Measurements from ENCODE around the gene ATP6V0B.

ATP6V0B gene

GRCh38 chr1:43974443-43975248 is at the start of gene ATP6V0B:
TSS of gene ATP6V0B (plus strand) at chr1:43974960. CDS start at chr1:43975041, 81 bp downstream.
- DNase-seq (ENCODE audit: low read depth in 2 of 2) = peak; percentile 88 to 90

DNA sequence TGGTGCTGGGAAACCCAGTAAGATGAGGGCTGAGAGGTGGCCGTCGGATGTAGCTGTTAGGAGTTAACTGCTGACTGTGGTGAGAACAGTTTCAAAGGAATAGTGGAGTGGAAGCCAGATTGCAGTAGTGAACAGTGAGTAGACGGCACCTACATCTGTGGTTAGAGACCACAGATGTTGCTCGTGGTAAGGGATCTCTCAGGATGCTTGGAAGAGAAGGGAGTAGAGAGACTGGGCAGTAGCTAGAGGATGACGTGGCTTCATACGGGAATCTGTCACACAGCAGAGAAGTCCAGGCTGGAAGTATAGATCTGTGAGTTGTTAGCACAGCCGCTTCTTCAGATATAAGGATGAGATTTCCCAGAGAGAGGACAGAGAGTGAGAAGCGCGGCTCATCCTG is 48.9 kb upstream of the ATP6V0B start:
- DNase-seq (ENCODE audit: low read depth in 2 of 2) = no peak

DNA sequence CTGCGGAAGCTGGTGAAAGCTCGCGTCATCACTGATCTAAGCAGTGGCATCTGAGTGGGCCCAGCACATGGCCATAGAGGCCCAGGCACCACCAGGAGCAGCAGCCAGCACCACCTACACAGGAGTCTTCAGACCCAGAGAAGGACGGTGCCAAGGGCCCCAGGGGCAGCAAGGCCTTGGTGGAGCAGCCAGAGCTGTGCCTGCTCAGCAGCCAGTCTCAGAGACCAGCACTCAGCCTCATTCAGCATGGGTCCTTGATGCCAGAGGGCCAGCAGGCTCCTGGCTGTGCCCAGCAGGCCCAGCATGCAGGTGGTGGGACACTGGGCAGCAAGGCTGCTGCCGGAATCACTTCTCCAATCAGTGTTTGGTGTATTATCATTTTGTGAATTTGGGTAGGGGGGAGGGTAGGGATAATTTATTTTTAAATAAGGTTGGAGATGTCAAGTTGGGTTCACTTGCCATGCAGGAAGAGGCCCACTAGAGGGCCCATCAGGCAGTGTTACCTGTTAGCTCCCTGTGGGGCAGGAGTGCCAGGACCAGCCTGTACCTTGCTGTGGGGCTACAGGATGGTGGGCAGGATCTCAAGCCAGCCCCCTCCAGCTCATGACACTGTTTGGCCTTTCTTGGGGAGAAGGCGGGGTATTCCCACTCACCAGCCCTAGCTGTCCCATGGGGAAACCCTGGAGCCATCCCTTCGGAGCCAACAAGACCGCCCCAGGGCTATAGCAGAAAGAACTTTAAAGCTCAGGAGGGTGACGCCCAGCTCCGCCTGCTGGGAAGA is 44.4 kb upstream of the ATP6V0B start:
- no peak for DNase-seq (ENCODE audit: low read depth in 2 of 2)

- no peak for DNase-seq (ENCODE audit: low read depth in 2 of 2)
Measured at GRCh38 chr1:43930949-43931275, 43.8 kb upstream of the ATP6V0B start.

GRCh38 chr1:43931711-43932660 is 42.8 kb upstream of the ATP6V0B start:
- no peak for DNase-seq (ENCODE audit: low read depth in 2 of 2)

DNA sequence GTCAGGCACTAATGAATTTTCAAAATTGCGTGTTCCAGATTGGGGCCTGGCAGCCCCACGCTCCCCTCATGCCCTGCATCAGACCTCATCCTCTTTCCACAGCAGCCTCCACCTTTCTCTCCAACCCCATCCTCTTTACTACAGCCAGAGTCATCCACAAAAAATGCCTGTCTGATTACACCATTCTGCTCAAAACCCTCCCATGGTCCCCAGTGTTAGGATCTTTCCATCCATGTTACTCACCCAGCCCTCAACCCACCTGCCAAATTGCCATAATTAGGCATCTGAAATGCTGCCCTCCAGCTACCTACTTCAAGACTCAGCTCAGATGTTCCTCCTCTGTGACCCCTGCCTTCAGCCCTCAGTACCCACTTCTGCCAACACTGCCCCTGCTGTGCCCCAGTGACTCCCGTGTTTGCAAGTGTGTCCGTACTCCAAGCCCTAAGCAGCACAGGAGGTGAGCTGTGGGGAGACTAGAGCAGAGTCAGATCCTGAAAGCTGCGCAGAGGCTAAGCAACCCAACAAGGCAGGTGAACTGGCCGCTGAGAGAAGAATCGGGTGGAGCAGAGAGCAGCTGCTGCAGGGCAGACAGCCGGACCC is 41.9 kb upstream of the ATP6V0B start:
- DNase-seq (ENCODE audit: low read depth in 2 of 2) = no peak

DNA sequence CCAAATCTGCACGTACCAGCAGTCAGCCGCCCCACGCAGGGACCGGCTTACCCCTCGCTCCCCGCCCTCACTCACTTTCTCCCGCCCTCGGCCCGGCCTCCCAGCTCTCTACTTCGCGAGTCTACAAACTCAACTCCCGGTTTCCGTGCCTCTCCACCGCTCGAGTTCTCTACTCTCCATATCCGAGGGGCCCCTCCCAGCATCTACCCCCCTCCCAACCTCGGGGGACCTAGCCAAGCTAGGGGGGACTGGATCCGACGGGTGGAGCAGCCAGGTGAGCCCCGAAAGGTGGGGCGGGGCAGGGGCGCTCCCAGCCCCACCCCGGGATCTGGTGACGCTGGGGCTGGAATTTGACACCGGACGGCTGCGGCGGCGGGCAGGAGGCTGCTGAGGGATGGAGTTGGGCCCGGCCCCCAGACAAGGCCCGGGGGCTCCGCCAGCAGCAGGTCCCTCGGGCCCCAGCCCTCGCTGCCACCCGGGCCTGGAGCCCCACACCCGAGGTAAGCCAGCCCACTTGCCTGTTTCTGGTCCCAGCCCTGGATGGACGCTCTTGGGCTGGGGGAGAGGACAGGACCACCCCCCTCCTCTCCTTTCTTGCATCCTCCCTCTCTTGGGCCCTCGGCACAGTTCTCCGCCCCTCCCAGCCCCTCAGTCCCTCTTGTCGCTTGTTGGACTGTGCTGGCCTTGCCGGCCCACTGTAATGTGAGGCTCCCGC is 41.2 kb upstream of the ATP6V0B start, which contains the start of gene ARTN:
Gene ARTN, plus strand, starts transcription at position 416 of the 715 bp plus-strand sequence. CDS start 1,856 bp downstream, outside the sequence.
- DNase-seq (ENCODE audit: low read depth in 2 of 2) = no peak

- DNase-seq (ENCODE audit: low read depth in 2 of 2) = peak in 1 of 2 donors; percentile 9
Measured at GRCh38 chr1:43934101-43934985, 40.4 kb upstream of the ATP6V0B start.

DNA sequence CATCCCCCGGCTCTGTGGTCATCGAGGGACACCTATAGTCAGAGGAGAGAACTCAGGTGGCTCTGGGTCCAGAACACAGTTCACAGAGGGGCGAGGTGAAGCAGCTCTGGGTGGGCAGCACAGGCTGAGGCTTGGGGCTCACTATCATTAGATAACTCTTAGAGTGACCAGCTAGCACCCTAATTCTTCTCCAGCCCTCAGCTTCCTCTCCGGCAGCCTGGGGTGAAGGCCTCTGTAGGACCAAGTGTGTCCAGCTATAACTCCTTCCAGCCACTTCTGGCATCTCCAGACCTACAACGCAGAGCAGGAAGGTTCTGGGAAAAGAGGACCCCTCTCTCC is 39.8 kb upstream of the ATP6V0B start:
- DNase-seq (ENCODE audit: low read depth in 2 of 2) = no peak

GRCh38 chr1:43935711-43936427 is 38.9 kb upstream of the ATP6V0B start:
- no peak for DNase-seq (ENCODE audit: low read depth in 2 of 2)

- DNase-seq (ENCODE audit: low read depth in 2 of 2) = no peak
Measured at GRCh38 chr1:43936431-43937151, 38.2 kb upstream of the ATP6V0B start.

DNA sequence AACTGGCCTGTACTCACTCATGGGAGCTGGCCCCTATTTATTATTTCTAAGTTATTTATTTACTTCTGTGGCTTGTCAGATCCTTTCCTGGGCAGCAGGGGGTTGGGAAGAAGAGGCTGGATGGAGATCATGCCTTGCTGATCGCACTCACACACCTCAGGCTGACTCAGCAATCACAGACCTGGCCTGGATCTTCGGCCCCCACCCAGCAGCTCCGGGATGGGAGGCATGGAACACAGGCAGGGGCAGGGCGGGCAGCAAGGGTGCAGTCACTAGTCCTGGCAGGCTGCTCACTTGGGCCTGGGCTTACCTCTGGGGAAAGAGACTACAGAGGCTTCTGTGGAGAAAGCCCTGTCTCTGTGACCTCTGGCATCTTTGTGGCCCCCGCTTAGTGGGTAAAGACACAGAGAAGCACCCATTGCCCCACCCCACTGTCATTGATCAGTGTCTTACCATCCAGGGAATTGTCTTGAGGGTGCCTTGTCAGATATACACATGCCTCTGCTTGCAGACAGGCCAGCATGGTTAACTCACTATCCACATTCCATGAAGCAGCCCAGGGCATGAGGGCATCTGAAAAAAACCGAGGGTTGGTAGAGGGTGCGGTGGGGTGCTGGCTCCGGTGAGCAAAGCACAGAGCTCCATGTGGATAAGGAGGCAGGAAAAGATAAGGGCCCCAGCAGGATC is 37.4 kb upstream of the ATP6V0B start:
- no peak for DNase-seq (ENCODE audit: low read depth in 2 of 2)

- no peak for DNase-seq (ENCODE audit: low read depth in 2 of 2)
Measured at GRCh38 chr1:43938383-43938782, 36.4 kb upstream of the ATP6V0B start.

GRCh38 chr1:43938892-43939587 is 35.7 kb upstream of the ATP6V0B start:
- DNase-seq (ENCODE audit: low read depth in 2 of 2) = no peak

DNA sequence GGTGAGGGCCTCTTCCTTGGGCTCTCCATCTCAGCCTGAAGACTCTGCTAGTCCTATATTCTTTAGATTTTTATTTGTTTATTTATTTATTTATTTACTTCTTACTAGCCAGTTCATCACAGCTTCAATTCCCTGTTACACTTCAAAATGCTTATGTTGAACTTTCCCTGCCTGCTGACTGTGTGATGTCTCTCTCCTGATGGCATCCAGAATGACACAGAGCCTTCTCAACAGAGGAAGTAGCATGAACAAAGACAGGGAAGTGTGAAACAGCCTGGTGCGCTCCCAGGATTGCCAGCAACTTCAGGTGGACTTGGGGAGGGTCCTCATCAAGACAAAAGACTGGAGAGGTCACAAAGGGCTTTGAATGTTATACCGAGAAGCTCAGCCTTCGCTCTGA is 32.3 kb upstream of the ATP6V0B start:
- DNase-seq (ENCODE audit: low read depth in 2 of 2) = no peak

DNA sequence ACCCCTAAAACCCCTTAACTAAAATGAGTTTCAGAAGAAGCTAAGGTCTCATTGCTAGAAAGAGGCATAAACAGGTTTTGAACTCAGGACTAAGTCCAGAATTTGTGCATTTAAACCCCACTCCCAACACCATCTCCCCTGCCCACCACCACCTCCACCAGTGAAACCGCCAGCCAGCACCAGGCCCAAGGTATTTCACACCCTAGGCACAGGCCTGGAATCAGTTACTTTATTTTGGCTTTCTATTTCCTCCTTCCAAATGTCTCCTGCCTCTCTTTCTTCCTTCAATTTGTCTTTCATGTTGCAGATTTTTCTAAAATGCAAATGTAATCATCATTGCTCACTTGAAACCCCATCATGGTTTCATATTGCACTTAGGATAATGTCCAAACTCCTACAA is 29.9 kb upstream of the ATP6V0B start:
- no peak for DNase-seq (ENCODE audit: low read depth in 2 of 2)

- DNase-seq (ENCODE audit: low read depth in 2 of 2) = no peak
Measured at GRCh38 chr1:43945674-43946235, 29.0 kb upstream of the ATP6V0B start.
